ENCODE measurements around the gene FRS3. TPM values are rescaled to one million over a fixed set of nuclear protein-coding genes. Genes with fewer than 3 reads are reported as not detected.

The FRS3 gene
- total and polyA plus RNA-seq, 2 of the 13 experiments (the other 11 are each of a cell fraction or from before 2014, with no cell fraction given): 3.0 to 7.4 TPM

DNA sequence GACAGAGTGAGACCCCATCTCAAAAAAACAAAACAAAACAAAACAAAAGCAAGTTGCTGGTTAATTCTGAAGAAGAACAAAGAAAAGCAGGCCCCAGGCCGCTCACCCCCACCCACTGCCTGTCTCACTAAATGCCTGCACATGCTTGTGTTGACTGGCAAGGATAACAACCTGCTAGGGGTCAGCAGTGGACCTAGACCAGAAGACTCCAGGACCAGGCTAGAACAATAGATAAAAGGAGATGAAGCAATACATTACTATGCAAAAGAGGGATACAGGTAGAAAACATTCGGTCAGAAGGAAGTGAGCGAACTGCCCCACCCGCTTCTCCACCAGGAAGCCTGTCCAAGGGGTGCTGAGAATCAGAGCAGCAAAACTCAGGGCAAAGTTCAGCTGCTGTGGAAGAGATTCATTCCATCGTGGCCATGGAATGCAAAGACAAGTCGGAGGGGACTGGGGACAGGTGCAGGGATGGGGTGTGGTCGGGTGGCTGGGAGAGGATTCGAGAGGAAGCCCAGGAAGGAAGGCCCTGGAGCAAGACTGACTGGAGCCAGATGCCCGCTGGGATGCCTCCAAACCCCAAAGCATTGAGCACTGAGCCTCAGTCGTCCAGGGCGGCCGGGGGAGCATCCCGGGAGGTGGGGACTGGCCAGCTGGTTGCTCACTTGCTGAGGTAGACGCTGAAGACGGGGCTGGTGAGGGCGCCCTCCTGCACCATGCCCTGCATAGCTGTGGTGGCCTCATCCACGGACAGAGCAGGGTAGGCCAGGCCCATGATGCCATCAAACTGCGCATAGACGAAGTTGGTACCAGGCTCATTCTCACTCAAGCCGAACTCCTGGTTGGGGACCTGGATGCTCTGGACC lies 37.8 kb downstream of the FRS3 start (continued):
- TF ChIP-seq ZNF574 (CRISPR knock-in tag; IDR thresholded peaks at IDR 0.05) (peak; percentile 57), CBX5 (CRISPR knock-in tag; IDR thresholded peaks at IDR 0.05; ENCODE audit: borderline replicate concordance) (peak; percentile 29; the same call in 1 of the 2 replicates), PRMT3 (CRISPR knock-in tag; IDR thresholded peaks at IDR 0.05; ENCODE audit: borderline replicate concordance, low read depth) (no peak), ZNF230 (CRISPR knock-in tag; IDR thresholded peaks at IDR 0.05) (no peak), MXI1 (IDR thresholded peaks at IDR 0.05; ENCODE audit: borderline replicate concordance, low read depth, low read length) (no peak), RBFOX2 (IDR thresholded peaks at IDR 0.05; ENCODE audit: low read depth, low read length) (peak; percentile 61), CHD4 (IDR thresholded peaks at IDR 0.05; ENCODE audit: borderline replicate concordance, low read length) (no peak), ZBTB8A (CRISPR knock-in tag; IDR thresholded peaks at IDR 0.05; ENCODE audit: borderline replicate concordance, low read depth) (no peak), NPAS2 (CRISPR knock-in tag; IDR thresholded peaks at IDR 0.05; ENCODE audit: borderline replicate concordance) (no peak), ZMYM2 (CRISPR knock-in tag; IDR thresholded peaks at IDR 0.05) (peak; percentile 43; the same call in 1 of the 2 replicates), NFE2L2 (IDR thresholded peaks at IDR 0.05; ENCODE audit: low read length) (no peak), GATA4 (IDR thresholded peaks at IDR 0.05; ENCODE audit: borderline replicate concordance, low read depth) (no peak), DPF2 (CRISPR knock-in tag; IDR thresholded peaks at IDR 0.05; ENCODE audit: borderline replicate concordance, low read depth) (0 out of 2 replicates have a peak, but pooled peaks have one; percentile 38), BCLAF1 (IDR thresholded peaks at IDR 0.05) (no peak), ZFP37 (CRISPR knock-in tag; IDR thresholded peaks at IDR 0.05; ENCODE audit: borderline replicate concordance) (no peak), ZNF749 (CRISPR knock-in tag; IDR thresholded peaks at IDR 0.05; ENCODE audit: borderline replicate concordance) (no peak), KLF12 (CRISPR knock-in tag; IDR thresholded peaks at IDR 0.05; ENCODE audit: borderline replicate concordance) (no peak), FOXJ3 (CRISPR knock-in tag; IDR thresholded peaks at IDR 0.05; ENCODE audit: borderline replicate concordance) (no peak), XRCC5 (optimal IDR thresholded peaks at IDR 0.05; ENCODE audit: low read length) (peak; percentile 73)
- TF ChIP-seq, protein P1, sequence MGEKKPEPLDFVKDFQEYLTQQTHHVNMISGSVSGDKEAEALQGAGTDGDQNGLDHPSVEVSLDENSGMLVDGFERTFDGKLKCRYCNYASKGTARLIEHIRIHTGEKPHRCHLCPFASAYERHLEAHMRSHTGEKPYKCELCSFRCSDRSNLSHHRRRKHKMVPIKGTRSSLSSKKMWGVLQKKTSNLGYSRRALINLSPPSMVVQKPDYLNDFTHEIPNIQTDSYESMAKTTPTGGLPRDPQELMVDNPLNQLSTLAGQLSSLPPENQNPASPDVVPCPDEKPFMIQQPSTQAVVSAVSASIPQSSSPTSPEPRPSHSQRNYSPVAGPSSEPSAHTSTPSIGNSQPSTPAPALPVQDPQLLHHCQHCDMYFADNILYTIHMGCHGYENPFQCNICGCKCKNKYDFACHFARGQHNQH (CRISPR knock-in tag; IDR thresholded peaks at IDR 0.05): peak; percentile 37; the same call in 1 of the 2 replicates
- TF ChIP-seq, protein P2, sequence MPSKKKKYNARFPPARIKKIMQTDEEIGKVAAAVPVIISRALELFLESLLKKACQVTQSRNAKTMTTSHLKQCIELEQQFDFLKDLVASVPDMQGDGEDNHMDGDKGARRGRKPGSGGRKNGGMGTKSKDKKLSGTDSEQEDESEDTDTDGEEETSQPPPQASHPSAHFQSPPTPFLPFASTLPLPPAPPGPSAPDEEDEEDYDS (CRISPR knock-in tag; IDR thresholded peaks at IDR 0.05): 0 out of 2 replicates have a peak, but pooled peaks have one; percentile 51
